ENCODE measurements around the gene ABTB1. TPM values are rescaled to one million over a fixed set of nuclear protein-coding genes. Genes with fewer than 3 reads are reported as not detected.
A peak's percentile ranks its signal among the peaks of the same experiment; 100 is the strongest.

Gene ABTB1
- total RNA-seq, 1 donor from 2014 or later: 35.0 TPM

DNA sequence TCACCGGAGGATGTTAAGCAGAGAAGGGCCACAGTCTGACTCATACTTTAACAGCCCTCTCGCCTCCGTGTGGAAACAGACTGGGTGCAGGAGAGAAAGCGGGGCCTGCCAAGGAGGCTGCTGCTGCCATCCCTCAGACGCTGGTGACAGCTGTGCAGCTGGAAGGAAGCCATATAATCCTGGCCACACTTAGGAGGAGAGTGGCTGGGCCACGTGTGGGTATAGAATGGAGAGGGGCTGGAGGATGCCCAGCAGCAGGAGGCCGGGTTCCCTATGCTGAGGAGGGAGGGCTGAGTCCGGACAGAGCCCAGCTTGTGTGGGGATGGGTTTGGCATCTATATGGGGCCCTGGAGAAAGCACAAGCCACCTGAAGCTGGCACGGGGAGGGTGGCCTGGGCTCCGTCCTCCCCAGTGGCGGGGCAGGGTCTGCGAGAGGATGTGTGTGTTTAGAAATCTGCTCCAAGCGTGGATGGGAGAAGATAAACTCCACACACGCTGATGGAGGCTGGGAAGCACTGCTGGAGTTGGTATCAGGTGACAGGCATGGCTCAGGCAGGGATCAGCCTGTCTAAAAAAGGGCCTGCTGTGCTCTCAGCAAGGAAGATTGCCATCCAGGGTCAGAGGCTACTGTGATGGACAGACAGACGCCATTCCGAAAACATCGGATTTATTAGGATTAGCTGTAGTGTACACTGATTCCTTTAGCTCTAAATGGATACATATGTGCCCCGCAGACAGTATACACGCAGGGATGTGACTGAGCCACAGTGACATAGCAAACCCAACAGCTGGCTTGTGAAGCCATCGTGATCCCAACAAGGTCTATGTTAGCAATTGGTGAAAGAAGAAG lies 15.9 kb downstream of the ABTB1 start:
- peak; percentile 10 for DNase-seq
- peaks cover 2% of the 10 kb centered on the region for H3K9me3 Mint-ChIP-seq (ENCODE audit: unreplicated experiment)
- no peaks in the 10 kb centered on the region for H3K36me3 Mint-ChIP-seq (ENCODE audit: unreplicated experiment)
- peaks cover 4% of the 10 kb centered on the region for H3K27me3 Mint-ChIP-seq (ENCODE audit: unreplicated experiment)
- no peak overlapping the region for H3K4me3 Mint-ChIP-seq (ENCODE audit: unreplicated experiment)
- H3K4me1 Mint-ChIP-seq (ENCODE audit: low read depth, unreplicated experiment): peaks cover 13% of the 10 kb centered on the region
- H3K27ac Mint-ChIP-seq (ENCODE audit: unreplicated experiment): peak overlapping the region; percentile 4
- TF ChIP-seq, protein P1, sequence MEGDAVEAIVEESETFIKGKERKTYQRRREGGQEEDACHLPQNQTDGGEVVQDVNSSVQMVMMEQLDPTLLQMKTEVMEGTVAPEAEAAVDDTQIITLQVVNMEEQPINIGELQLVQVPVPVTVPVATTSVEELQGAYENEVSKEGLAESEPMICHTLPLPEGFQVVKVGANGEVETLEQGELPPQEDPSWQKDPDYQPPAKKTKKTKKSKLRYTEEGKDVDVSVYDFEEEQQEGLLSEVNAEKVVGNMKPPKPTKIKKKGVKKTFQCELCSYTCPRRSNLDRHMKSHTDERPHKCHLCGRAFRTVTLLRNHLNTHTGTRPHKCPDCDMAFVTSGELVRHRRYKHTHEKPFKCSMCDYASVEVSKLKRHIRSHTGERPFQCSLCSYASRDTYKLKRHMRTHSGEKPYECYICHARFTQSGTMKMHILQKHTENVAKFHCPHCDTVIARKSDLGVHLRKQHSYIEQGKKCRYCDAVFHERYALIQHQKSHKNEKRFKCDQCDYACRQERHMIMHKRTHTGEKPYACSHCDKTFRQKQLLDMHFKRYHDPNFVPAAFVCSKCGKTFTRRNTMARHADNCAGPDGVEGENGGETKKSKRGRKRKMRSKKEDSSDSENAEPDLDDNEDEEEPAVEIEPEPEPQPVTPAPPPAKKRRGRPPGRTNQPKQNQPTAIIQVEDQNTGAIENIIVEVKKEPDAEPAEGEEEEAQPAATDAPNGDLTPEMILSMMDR (IDR thresholded peaks at IDR 0.05; ENCODE audit: partially characterized antibody, unreplicated experiment): no peak

DNA sequence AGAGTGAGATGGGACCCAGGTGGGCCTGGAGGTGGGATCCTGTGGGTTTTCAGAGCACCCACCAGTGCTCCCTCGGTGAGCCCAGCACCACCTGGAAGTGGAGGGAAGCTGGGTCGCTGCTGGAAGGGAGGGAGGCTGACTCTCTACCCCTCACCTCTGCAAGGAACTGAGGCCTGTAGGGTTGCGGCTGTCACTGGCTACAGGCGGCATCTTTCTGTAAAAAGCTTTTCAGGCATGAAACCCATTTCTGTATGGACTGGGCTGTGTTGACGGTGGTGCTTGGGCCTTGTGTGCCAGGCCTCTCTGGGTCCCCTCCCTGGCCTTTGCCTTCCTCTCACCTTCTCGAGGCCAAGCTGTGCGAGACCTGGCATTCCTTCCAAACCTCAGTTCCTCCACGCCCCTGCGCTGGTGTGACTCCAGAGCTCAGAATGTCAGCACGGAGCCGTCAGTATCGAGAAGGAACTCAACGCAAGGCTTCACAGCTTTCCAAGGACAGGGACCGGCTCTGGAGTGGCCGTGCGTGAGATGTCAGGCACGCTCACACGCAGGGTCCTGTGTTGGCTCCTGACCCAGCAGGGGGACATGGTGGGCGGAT lies 16.6 kb downstream of the ABTB1 start:
- Mint-ChIP-seq H3K4me1 (ENCODE audit: low read depth, unreplicated experiment) (peaks cover 13% of the 10 kb centered on the region), H3K4me3 (ENCODE audit: unreplicated experiment) (no peak overlapping the region), H3K27me3 (ENCODE audit: unreplicated experiment) (peaks cover 5% of the 10 kb centered on the region), H3K36me3 (ENCODE audit: unreplicated experiment) (no peaks in the 10 kb centered on the region), H3K27ac (ENCODE audit: unreplicated experiment) (peak overlapping the region; percentile 53), H3K9me3 (ENCODE audit: unreplicated experiment) (peaks cover 2% of the 10 kb centered on the region)
- TF ChIP-seq, protein P1 (IDR thresholded peaks at IDR 0.05; ENCODE audit: partially characterized antibody, unreplicated experiment): no peak
- DNase-seq: peak; percentile 13

DNA sequence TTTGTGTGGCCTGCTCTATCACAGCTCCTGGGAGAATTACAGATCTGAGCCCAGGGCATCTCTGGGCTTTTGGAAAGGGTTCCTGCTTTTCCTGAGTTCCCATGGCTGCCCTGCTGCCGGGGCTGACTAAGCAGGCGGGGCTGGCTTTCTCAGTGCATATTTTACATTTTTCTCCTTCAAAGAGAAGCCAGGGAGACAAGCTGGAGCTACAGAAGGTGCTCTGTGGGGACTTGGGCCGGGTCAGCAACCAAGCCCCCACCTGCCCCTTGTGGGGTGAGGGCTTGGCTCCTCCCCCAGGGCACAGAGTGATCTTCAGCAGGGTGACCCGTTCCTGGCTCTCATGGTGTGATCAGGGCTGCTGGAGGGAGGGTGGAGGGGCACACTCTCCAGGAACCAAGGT lies 17.4 kb downstream of the ABTB1 start:
- TF ChIP-seq, protein P1 (IDR thresholded peaks at IDR 0.05; ENCODE audit: partially characterized antibody, unreplicated experiment): no peak
- H3K27me3 Mint-ChIP-seq (ENCODE audit: unreplicated experiment): peaks cover 6% of the 10 kb centered on the region
- H3K27ac Mint-ChIP-seq (ENCODE audit: unreplicated experiment): peak overlapping the region; percentile 53
- no peak overlapping the region for H3K4me3 Mint-ChIP-seq (ENCODE audit: unreplicated experiment)
- DNase-seq: peak; percentile 8
- H3K36me3 Mint-ChIP-seq (ENCODE audit: unreplicated experiment): no peaks in the 10 kb centered on the region
- H3K9me3 Mint-ChIP-seq (ENCODE audit: unreplicated experiment): peaks cover 2% of the 10 kb centered on the region
- peaks cover 13% of the 10 kb centered on the region for H3K4me1 Mint-ChIP-seq (ENCODE audit: low read depth, unreplicated experiment)

DNA sequence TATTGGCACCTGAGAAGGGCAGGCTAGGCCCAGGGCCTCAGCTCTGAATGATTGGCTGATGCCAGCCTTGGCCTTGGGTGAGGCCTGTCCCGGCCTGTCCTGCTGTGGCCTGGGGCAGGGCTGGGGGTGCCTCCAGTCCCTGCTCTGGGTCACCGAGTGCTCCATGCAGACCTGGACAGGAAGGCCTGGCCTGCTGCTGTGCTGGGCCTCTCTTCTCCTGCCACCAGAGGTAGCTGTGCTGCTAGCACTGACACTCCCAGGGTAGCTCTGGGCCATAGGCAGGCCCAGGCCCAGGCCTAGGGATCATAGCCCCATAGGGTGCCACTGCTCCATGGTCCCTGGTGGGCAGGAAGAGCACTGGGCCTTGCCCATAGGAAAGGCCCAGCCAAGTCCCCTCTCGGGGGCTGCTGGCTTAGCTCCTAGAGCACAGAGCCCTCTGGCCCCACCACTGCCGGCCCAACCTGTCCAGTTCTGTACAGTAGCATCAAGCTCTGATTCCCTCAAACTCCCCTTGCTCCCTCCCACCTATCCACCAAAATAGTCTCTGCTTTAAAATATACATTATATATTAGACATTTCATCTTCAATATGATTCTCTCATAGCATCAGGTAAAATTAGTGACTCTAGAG lies 18.2 kb downstream of the ABTB1 start:
- peak; percentile 68 for DNase-seq
- Mint-ChIP-seq H3K4me3 (ENCODE audit: unreplicated experiment) (no peak overlapping the region), H3K27ac (ENCODE audit: unreplicated experiment) (no peak overlapping the region), H3K36me3 (ENCODE audit: unreplicated experiment) (no peaks in the 10 kb centered on the region), H3K27me3 (ENCODE audit: unreplicated experiment) (peaks cover 6% of the 10 kb centered on the region), H3K4me1 (ENCODE audit: low read depth, unreplicated experiment) (peaks cover 13% of the 10 kb centered on the region), H3K9me3 (ENCODE audit: unreplicated experiment) (peaks cover 2% of the 10 kb centered on the region)
- TF ChIP-seq, protein P1 (IDR thresholded peaks at IDR 0.05; ENCODE audit: partially characterized antibody, unreplicated experiment): peak; percentile 61

Data from glutamatergic neuron (in vitro differentiated cells).